ENCODE measurements around the gene FLAD1. TPM values are rescaled to one million over a fixed set of nuclear protein-coding genes. Genes with fewer than 3 reads are reported as not detected.
A peak's percentile ranks its signal among the peaks of the same experiment; 100 is the strongest.

Gene FLAD1
- total RNA-seq, 1 experiment from 2014 or later, result 23.7 TPM

- no peak overlapping the region for H3K27ac ChIP-seq
- no peaks in the 10 kb centered on the region for H3K9me3 ChIP-seq (replicated peaks)
- H3K4me3 ChIP-seq, result no peak overlapping the region
- H3K36me3 ChIP-seq, result peaks cover 13% of the 10 kb centered on the region
- DNase-seq (ENCODE audit: low read depth in 1 of 2, low spot score in 2 of 2), result no peak
- peaks cover 15% of the 10 kb centered on the region for H3K4me1 ChIP-seq (replicated peaks)
- H3K27me3 ChIP-seq (replicated peaks), result no peaks in the 10 kb centered on the region
These were observed 30.5 kb downstream of the FLAD1 start for GRCh38 chr1:155013632-155014031.

GRCh38 chr1:155014709-155015508 is 31.8 kb downstream of the FLAD1 start:
- Histone ChIP-seq H3K27me3 (replicated peaks) (no peaks in the 10 kb centered on the region), H3K4me1 (replicated peaks) (peaks cover 20% of the 10 kb centered on the region), H3K9me3 (replicated peaks) (no peaks in the 10 kb centered on the region), H3K4me3 (no peak overlapping the region), H3K36me3 (peaks cover 13% of the 10 kb centered on the region), H3K27ac (no peak overlapping the region)
- no peak for DNase-seq (ENCODE audit: low read depth in 1 of 2, low spot score in 2 of 2)

- Histone ChIP-seq H3K9me3 (replicated peaks) (no peaks in the 10 kb centered on the region), H3K27ac (no peak overlapping the region), H3K4me3 (no peak overlapping the region), H3K27me3 (replicated peaks) (no peaks in the 10 kb centered on the region), H3K4me1 (replicated peaks) (peaks cover 20% of the 10 kb centered on the region), H3K36me3 (peaks cover 13% of the 10 kb centered on the region)
- no peak for DNase-seq (ENCODE audit: low read depth in 1 of 2, low spot score in 2 of 2)
These were observed 32.5 kb downstream of the FLAD1 start for GRCh38 chr1:155015527-155016230.

DNA sequence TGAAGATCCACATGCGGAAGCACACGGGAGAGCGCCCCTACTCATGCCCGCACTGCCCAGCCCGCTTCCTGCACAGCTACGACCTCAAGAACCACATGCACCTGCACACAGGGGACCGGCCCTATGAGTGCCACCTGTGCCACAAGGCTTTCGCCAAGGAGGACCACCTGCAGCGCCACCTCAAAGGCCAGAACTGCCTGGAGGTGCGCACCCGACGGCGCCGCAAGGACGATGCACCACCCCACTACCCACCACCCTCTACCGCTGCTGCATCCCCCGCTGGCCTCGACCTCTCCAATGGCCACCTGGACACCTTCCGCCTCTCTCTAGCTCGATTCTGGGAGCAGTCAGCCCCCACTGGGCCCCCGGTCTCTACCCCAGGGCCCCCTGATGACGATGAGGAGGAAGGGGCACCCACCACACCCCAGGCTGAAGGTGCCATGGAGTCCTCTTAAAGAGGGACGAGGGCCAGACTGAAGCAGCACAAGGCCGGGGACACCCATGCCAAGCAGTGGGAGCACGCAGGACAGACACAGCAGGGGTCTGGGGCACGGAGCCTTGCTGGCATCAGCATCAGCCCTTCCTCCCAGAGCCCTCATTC is 33.2 kb downstream of the FLAD1 start:
- H3K9me3 ChIP-seq (replicated peaks), result no peaks in the 10 kb centered on the region
- H3K4me1 ChIP-seq (replicated peaks), result peaks cover 20% of the 10 kb centered on the region
- no peak for DNase-seq (ENCODE audit: low read depth in 1 of 2, low spot score in 2 of 2)
- H3K27me3 ChIP-seq (replicated peaks), result no peaks in the 10 kb centered on the region
- H3K36me3 ChIP-seq, result peaks cover 13% of the 10 kb centered on the region
- H3K4me3 ChIP-seq, result no peak overlapping the region
- H3K27ac ChIP-seq, result peak overlapping the region; percentile 59

GRCh38 chr1:155017041-155017945 is 34.1 kb downstream of the FLAD1 start:
- DNase-seq (ENCODE audit: low read depth in 1 of 2, low spot score in 2 of 2), result peak; percentile 92 to 94
- Histone ChIP-seq H3K27me3 (replicated peaks) (no peaks in the 10 kb centered on the region), H3K36me3 (peaks cover 13% of the 10 kb centered on the region), H3K27ac (peak overlapping the region; percentile 59), H3K9me3 (replicated peaks) (no peaks in the 10 kb centered on the region), H3K4me1 (replicated peaks) (peaks cover 20% of the 10 kb centered on the region), H3K4me3 (peak overlapping the region; percentile 42)

DNA sequence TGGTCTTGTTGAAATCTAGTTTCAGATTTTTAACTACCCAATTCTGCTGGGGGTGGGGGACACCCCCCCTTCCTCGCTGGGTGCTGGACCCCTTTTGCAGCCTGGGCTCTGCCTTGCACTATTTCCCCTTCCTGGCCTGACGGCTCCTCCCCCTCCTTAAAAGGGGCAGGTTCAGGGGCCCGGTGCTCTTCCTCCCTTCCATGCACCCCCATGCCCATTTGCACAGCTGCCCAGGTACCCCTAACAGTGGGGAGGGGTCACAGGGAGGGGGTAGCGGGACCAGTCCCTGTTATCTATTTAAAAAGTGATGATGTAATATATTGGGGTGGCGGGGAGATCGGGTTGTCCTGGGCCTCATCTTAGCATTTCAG is 34.8 kb downstream of the FLAD1 start:
- Histone ChIP-seq H3K27me3 (replicated peaks) (no peaks in the 10 kb centered on the region), H3K4me3 (peak overlapping the region; percentile 42), H3K27ac (no peak overlapping the region), H3K9me3 (replicated peaks) (no peaks in the 10 kb centered on the region), H3K4me1 (replicated peaks) (peaks cover 20% of the 10 kb centered on the region), H3K36me3 (peaks cover 13% of the 10 kb centered on the region)
- no peak for DNase-seq (ENCODE audit: low read depth in 1 of 2, low spot score in 2 of 2)

- H3K4me1 ChIP-seq (replicated peaks), result peaks cover 20% of the 10 kb centered on the region
- no peak overlapping the region for H3K4me3 ChIP-seq
- H3K9me3 ChIP-seq (replicated peaks), result no peaks in the 10 kb centered on the region
- no peak for DNase-seq (ENCODE audit: low read depth in 1 of 2, low spot score in 2 of 2)
- no peaks in the 10 kb centered on the region for H3K27me3 ChIP-seq (replicated peaks)
- no peak overlapping the region for H3K27ac ChIP-seq
- H3K36me3 ChIP-seq, result peaks cover 13% of the 10 kb centered on the region
These were observed 35.6 kb downstream of the FLAD1 start for GRCh38 chr1:155018617-155019348.

DNA sequence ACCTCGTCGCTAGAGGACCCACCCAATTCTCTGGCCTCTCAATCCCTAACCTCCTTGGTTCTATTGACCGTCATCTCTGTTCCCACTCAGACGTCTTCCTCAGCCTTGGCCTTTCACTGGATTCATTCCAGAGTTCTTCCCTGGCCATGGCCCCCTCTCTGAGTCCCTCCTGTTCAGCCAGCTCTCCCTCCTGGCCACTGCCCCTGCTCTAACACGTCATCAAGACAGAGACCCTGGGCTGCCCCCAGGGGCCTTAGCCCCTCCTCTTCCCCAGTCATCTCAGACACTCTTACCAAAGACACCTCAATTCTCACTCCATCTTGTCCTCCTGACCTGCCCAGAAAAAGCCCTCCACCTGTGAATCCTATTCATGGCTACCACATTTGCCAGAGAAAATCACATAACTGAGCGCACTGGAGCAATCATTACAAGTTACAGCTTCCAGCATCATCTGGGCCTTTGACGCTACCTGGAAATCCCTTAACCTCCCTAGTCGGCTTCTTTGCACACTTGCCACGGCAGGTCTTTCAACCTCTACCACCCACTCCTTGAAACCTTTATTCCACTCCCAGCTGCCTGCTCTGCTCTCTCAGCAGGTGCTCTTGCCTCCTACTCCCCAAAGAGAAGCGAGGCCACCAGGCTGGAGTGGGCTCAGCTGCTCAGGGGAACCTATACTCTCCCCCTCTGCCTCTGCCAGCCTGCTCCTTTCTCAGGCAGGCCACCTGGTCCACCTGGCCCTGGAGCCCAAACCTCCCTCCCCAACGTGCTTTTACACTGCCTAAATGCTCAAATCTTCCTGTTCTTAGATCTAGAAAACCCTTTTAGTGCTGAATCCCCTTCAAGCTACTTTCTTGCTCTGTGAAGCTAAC is 36.5 kb downstream of the FLAD1 start:
- Histone ChIP-seq H3K4me1 (replicated peaks) (peaks cover 20% of the 10 kb centered on the region), H3K27ac (no peak overlapping the region), H3K36me3 (peaks cover 13% of the 10 kb centered on the region), H3K27me3 (replicated peaks) (no peaks in the 10 kb centered on the region), H3K4me3 (no peak overlapping the region), H3K9me3 (replicated peaks) (no peaks in the 10 kb centered on the region)
- DNase-seq (ENCODE audit: low read depth in 1 of 2, low spot score in 2 of 2), result no peak

GRCh38 chr1:155022136-155022926 is 39.2 kb downstream of the FLAD1 start:
- no peaks in the 10 kb centered on the region for H3K27me3 ChIP-seq (replicated peaks)
- H3K9me3 ChIP-seq (replicated peaks), result no peaks in the 10 kb centered on the region

GRCh38 chr1:155022927-155023236 is 39.7 kb downstream of the FLAD1 start:
- H3K9me3 ChIP-seq (replicated peaks), result no peaks in the 10 kb centered on the region
- DNase-seq (ENCODE audit: low read depth in 1 of 2, low spot score in 2 of 2), result no peak
- H3K4me3 ChIP-seq, result no peak overlapping the region
- peaks cover 14% of the 10 kb centered on the region for H3K4me1 ChIP-seq (replicated peaks)
- no peaks in the 10 kb centered on the region for H3K27me3 ChIP-seq (replicated peaks)
- no peak overlapping the region for H3K27ac ChIP-seq
- H3K36me3 ChIP-seq, result no peaks in the 10 kb centered on the region

More at GRCh38 chr1:155022136-155022926, 39.2 kb downstream of the FLAD1 start:
- no peak overlapping the region for H3K27ac ChIP-seq
- DNase-seq (ENCODE audit: low read depth in 1 of 2, low spot score in 2 of 2), result no peak
- H3K36me3 ChIP-seq, result no peaks in the 10 kb centered on the region
- no peak overlapping the region for H3K4me3 ChIP-seq
- peaks cover 19% of the 10 kb centered on the region for H3K4me1 ChIP-seq (replicated peaks)

DNA sequence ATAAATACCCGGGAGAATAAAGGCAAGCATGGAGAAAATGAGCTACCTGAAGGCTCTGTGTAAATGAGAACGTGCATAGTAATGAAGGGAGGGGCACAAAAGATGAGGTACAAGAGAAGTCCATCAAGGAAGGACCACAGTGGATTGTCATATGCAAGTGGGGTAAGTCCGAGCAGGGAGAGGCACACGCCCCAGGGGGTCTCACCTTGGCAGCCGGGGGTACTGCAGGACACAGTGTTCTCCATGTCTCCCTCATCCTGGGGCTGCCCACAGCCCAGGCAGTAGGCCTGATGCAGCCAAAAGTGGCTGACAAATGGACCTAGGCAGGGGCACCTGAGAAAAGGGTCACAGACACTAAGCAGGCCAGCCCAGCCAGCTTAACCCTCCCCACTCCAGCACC is 40.5 kb downstream of the FLAD1 start:
- no peaks in the 10 kb centered on the region for H3K27me3 ChIP-seq (replicated peaks)
- H3K36me3 ChIP-seq, result no peaks in the 10 kb centered on the region
- no peak overlapping the region for H3K27ac ChIP-seq
- peaks cover 11% of the 10 kb centered on the region for H3K4me1 ChIP-seq (replicated peaks)
- no peak overlapping the region for H3K4me3 ChIP-seq
- H3K9me3 ChIP-seq (replicated peaks), result no peaks in the 10 kb centered on the region
- DNase-seq (ENCODE audit: low read depth in 1 of 2, low spot score in 2 of 2), result no peak

- no peaks in the 10 kb centered on the region for H3K36me3 ChIP-seq
- H3K4me3 ChIP-seq, result no peak overlapping the region
- no peaks in the 10 kb centered on the region for H3K27me3 ChIP-seq (replicated peaks)
- no peaks in the 10 kb centered on the region for H3K9me3 ChIP-seq (replicated peaks)
- no peak overlapping the region for H3K27ac ChIP-seq
- no peak for DNase-seq (ENCODE audit: low read depth in 1 of 2, low spot score in 2 of 2)
- H3K4me1 ChIP-seq (replicated peaks), result peaks cover 6% of the 10 kb centered on the region
These were observed 41.2 kb downstream of the FLAD1 start for GRCh38 chr1:155024315-155024714.

Data from SJSA1 (cell line).